ENCODE data around the gene POMT1.

Gene POMT1

GRCh38 chr9:131555841-131556673 is 53.3 kb downstream of the POMT1 start:
- DNase-seq, result no peak

- no peak for DNase-seq
These were observed 55.3 kb downstream of the POMT1 start for GRCh38 chr9:131557855-131558548.

DNA sequence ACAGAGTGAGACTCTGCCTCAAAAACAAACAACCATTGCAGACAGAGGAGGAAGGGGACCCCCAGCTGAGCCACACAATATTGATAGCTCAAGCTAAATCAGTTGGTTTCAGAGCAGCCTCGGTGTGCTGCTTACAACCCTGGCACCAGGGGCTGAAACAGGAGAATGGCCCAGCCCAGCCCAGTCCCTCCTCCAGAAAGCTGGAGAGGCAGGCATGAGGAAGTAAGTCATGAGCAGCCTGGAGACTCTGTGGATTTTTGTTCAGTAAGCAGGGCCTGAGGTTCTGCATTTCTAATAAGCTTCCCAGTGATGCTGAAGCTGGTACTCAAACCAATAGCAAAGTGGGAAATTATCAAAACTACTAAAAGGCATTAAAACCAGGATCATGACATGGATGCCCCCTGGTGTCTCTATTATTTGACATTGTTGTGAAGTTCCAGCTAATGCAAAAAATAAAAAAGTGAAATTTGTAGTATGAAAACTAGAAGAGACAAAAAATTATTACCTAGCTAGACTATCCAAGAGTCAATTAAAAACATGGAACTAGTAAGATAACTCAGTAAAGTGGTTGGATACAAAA is 56.8 kb downstream of the POMT1 start:
- DNase-seq, result no peak

GRCh38 chr9:131562032-131562959 is 59.6 kb downstream of the POMT1 start:
- no peak for DNase-seq

DNA sequence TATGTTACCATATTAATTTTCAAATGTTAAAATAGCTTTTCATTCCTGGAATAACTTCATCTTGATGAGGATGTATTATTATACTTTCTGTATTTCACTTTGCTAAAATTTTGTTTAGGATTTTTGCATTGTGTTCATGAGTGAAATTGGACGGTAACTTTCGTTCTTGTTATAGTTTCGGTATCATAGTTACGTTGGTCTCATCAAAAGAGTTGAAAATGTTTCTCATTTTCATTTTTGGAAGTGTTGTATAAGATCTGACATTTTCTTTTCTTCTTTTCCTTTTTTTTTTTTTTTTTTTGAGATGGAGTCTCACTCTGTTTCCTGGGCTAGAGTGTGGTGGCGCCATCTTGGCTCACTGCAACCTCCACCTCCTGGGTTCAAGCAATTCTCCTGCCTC is 62.7 kb downstream of the POMT1 start:
- DNase-seq, result no peak

DNA sequence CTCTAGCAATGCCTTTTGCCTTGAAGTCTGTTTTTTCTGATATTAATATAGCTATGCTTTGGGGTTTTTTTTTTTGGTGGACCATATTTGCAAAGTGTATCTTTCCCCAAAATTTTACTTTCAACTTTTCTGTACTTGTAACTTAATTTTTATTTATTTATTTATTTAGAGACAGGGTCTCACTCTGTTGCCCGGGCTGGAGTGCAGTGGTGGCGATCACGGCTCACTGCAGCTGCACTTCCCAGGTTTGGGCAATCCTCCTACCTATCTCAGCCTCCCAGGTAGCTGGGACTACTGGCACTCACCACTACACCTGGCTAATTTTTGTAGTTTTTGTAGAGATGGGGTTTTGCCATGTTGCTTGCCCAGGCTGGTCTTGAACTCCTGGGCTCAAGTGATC is 63.4 kb downstream of the POMT1 start:
- DNase-seq, result no peak

DNA sequence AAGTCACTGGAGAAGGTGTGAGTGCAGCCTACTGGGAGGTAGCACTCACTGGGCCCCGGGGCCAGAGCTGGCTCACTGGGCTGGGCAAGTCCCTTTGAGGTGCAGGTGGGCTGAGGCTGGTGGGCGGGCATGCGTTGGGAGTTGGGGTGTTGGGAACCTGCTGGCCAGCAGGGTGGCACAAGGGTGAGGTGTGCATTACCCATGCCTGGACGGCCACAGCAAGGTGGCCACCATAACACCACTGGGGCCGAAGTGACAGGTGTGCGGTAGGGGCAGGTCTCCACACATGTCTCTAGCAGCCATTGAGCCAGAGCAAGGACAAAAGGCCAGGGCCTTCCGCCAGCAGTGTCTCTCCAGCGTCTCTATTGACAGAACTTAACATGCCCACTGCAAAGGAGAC is 65.2 kb downstream of the POMT1 start:
- no peak for DNase-seq
